Panc1 (cell line): ENCODE data around the gene MAPK7. TPM values are rescaled to one million over a fixed set of nuclear protein-coding genes. Genes with fewer than 3 reads are reported as not detected.

ENCODE experiments used
- ATAC-seq: fragments of 200-7000 bp; cut with Tn5 transposase; 2 replicates; pipeline ENCODE4 v1.9.1; 2020; ENCODE audit warnings: mild to moderate bottlenecking, moderate library complexity
- BruUV-seq: library from RNA; stranded (reverse); fragments of 400-500 nt; replicated peaks from 2 replicates; lab custom pipeline; 2021; lab: Mats Ljungman, UMichigan
- CTCF ChIA-PET: fragments of 300-600 bp; sonication (Branson Sonifier 250); formaldehyde crosslinking; loops from one replicate; lab custom pipeline; 2022; ENCODE audit warnings: antibody characterized with exemption; lab: Charles Lee
- POLR2A ChIA-PET: fragments of 300-600 bp; sonication (Branson Sonifier 250); formaldehyde crosslinking; loops from one replicate; lab custom pipeline; 2022; ENCODE audit warnings: antibody characterized with exemption; lab: Charles Lee
- DNase-seq: peaks from one replicate; pipeline ENCODE4 v3.0.0-alpha.2; 2010; ENCODE audit warnings: low read depth, low spot score
- H3K27ac ChIP-seq: 2 replicates; pipeline ENCODE4 v1.5.1; 2011; ENCODE audit warnings: mild to moderate bottlenecking, low read length, inconsistent platforms
- H3K27me3 ChIP-seq: fragments of 200-500 bp; sonication (Bioruptor generic); 2 replicates; pipeline ENCODE4 v1.6.0; 2014; ENCODE audit warnings: low read length, inconsistent platforms; ENCODE audit not compliant: control insufficient read depth, insufficient read depth
- H3K36me3 ChIP-seq: fragments of 200-500 bp; sonication (Bioruptor generic); 2 replicates; pipeline ENCODE4 v1.5.1; 2014; ENCODE audit warnings: inconsistent platforms, mild to moderate bottlenecking, low read length, moderate library complexity; ENCODE audit not compliant: control insufficient read depth, insufficient read depth
- H3K4me1 ChIP-seq: 2 replicates; pipeline ENCODE4 v1.5.1; 2011; ENCODE audit warnings: inconsistent platforms, mild to moderate bottlenecking, low read length, moderate library complexity; ENCODE audit not compliant: control insufficient read depth, insufficient read depth
- H3K4me3 ChIP-seq, 2 experiments: 2 replicates each; pipeline ENCODE4 v1.5.1; 2011 to 2012; ENCODE audit warnings: low read depth in 2 of 2, low read length in 2 of 2, mild to moderate bottlenecking in 2 of 2, inconsistent platforms in 1 of 2, moderate library complexity in 1 of 2
- H3K9me3 ChIP-seq: fragments of 200-500 bp; sonication (Bioruptor generic); 2 replicates; pipeline ENCODE4 v1.5.1; 2014; ENCODE audit warnings: low read depth, mild to moderate bottlenecking, inconsistent platforms, low read length, moderate library complexity; ENCODE audit not compliant: control insufficient read depth, insufficient read depth
- POLR2AphosphoS5 ChIP-seq: IDR thresholded peaks from 2 replicates; pipeline ENCODE4 v1.6.1; 2012; ENCODE audit warnings: mild to moderate bottlenecking, low read depth, low read length, moderate library complexity
- SIN3A ChIP-seq: IDR thresholded peaks from 2 replicates; pipeline ENCODE4 v1.6.1; 2012; ENCODE audit warnings: low read depth, mild to moderate bottlenecking, low read length, moderate library complexity, borderline replicate concordance; ENCODE audit not compliant: insufficient read depth
- TCF7L2 ChIP-seq: IDR thresholded peaks from 2 replicates; pipeline ENCODE4 v1.6.1; 2011; ENCODE audit warnings: mild to moderate bottlenecking, low read depth, low read length, inconsistent platforms
- in situ Hi-C: cut with HindIII; loops from 2 replicates; pipeline ENCODE4 v1.10.0; 2016; ENCODE audit warnings: low sequenced_read_pairs, low pct_unique_long_range_greater_than_20kb
- intact Hi-C: fragments of 100-400 bp; cut with micrococcal nuclease; formaldehyde crosslinking; loops from one replicate; pipeline ENCODE4 v1.10.0; 2022; ENCODE audit not compliant: unreplicated experiment
- total RNA-seq: library from RNA; stranded (reverse); gene quantifications from one replicate; pipeline ENCODE4 v1.2.1, GENCODE V29; 2021; ENCODE audit not compliant: unreplicated experiment
- TF ChIP-seq, protein P1 (sequence below): fragments of 450-650 bp; IDR thresholded peaks from 2 replicates; pipeline ENCODE4 v1.5.1; 2017; ENCODE audit warnings: mild to moderate bottlenecking
- TF ChIP-seq, protein P2 (sequence below), 2 experiments: IDR thresholded peaks; 2 replicates each; pipeline ENCODE4 v1.6.1; 2011 to 2012; ENCODE audit warnings: low read depth in 2 of 2, control low read depth in 1 of 2, low read length in 1 of 2, mild to moderate bottlenecking in 1 of 2, moderate library complexity in 1 of 2; ENCODE audit not compliant: insufficient read depth in 1 of 2

MAPK7 gene
- total RNA-seq, 1 experiment from 2014 or later: 28.9 TPM

DNA sequence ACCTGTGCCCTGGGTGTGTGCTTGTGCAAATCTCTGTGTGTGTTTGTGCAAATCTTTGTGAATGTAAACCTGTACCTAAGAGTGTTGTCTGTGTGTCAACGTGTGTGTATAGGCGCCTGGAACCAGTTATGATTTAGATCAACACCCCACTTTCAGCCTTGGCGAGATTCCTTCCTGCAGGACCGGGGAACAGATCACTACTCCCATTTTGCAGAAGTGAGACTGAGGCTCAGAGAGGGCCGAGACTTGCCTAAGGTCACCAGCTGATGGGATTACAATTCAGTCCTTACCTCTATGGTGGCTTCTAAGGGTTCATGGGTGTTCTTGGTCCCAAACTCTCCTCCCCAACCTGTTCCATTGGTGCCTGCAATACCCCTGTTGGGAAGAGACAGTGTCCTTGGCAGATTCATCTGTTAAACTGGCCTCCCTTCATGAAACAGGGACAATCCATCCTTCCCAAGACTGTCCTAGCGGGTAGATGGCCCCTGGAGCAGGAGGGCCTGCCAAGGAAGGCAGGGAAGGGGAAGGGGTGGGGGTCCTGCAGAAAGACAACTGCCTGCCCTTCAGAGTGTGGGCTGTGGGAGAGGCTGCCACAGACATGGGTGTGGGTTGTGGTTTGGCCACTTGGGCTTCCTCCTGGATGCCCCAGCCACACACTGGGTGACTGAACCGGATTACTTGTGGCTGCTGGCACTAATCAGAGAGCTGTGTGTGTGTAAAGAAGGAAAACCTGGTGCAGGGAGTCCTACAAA, 6.9 kb upstream of the MAPK7 start:
- in situ Hi-C loops (no loop called here), intact Hi-C loops (no loop called here)
- no peaks in the 10 kb centered on the region for H3K4me1 ChIP-seq
- H3K4me3 ChIP-seq: no peak overlapping the region
- H3K27me3 ChIP-seq: no peaks in the 10 kb centered on the region
- CTCF ChIA-PET: no interaction called here
- no peak for DNase-seq
- H3K27ac ChIP-seq: no peak overlapping the region
- no peaks in the 10 kb centered on the region for H3K9me3 ChIP-seq
- no peak for ATAC-seq
- H3K36me3 ChIP-seq: no peaks in the 10 kb centered on the region
- POLR2A ChIA-PET: no interaction called here
- TF ChIP-seq POLR2AphosphoS5 (no peak), SIN3A (no peak), TCF7L2 (no peak)
- TF ChIP-seq, protein P1, sequence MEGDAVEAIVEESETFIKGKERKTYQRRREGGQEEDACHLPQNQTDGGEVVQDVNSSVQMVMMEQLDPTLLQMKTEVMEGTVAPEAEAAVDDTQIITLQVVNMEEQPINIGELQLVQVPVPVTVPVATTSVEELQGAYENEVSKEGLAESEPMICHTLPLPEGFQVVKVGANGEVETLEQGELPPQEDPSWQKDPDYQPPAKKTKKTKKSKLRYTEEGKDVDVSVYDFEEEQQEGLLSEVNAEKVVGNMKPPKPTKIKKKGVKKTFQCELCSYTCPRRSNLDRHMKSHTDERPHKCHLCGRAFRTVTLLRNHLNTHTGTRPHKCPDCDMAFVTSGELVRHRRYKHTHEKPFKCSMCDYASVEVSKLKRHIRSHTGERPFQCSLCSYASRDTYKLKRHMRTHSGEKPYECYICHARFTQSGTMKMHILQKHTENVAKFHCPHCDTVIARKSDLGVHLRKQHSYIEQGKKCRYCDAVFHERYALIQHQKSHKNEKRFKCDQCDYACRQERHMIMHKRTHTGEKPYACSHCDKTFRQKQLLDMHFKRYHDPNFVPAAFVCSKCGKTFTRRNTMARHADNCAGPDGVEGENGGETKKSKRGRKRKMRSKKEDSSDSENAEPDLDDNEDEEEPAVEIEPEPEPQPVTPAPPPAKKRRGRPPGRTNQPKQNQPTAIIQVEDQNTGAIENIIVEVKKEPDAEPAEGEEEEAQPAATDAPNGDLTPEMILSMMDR: no peak
- TF ChIP-seq, protein P2, sequence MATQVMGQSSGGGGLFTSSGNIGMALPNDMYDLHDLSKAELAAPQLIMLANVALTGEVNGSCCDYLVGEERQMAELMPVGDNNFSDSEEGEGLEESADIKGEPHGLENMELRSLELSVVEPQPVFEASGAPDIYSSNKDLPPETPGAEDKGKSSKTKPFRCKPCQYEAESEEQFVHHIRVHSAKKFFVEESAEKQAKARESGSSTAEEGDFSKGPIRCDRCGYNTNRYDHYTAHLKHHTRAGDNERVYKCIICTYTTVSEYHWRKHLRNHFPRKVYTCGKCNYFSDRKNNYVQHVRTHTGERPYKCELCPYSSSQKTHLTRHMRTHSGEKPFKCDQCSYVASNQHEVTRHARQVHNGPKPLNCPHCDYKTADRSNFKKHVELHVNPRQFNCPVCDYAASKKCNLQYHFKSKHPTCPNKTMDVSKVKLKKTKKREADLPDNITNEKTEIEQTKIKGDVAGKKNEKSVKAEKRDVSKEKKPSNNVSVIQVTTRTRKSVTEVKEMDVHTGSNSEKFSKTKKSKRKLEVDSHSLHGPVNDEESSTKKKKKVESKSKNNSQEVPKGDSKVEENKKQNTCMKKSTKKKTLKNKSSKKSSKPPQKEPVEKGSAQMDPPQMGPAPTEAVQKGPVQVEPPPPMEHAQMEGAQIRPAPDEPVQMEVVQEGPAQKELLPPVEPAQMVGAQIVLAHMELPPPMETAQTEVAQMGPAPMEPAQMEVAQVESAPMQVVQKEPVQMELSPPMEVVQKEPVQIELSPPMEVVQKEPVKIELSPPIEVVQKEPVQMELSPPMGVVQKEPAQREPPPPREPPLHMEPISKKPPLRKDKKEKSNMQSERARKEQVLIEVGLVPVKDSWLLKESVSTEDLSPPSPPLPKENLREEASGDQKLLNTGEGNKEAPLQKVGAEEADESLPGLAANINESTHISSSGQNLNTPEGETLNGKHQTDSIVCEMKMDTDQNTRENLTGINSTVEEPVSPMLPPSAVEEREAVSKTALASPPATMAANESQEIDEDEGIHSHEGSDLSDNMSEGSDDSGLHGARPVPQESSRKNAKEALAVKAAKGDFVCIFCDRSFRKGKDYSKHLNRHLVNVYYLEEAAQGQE (IDR thresholded peaks at IDR 0.05; ENCODE audit: insufficient read depth in 1 of 2, low read depth in 2 of 2, low read length in 1 of 2): no peak
- no TSS peak for BruUV-seq

DNA sequence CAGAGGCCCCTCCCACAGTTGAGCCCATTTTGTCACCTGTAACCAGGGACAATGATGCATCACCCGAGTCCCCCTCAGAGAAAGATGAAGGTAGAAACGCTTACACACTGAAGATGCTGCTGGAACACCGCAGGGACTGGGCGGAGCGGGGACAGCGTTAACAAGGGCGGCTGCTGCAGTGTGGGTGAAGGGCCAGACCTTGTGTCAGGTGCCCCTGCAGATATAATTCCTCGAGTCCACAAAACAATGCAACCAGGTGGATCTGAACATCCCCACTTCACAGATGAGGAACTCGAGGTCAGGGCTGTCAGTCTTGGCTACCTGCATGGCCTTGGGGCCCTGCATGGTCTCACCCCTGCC, 6.3 kb upstream of the MAPK7 start:
- ATAC-seq (no peak), DNase-seq (no peak)
- H3K27me3 ChIP-seq: no peaks in the 10 kb centered on the region
- H3K4me1 ChIP-seq: no peaks in the 10 kb centered on the region; the same call in 1 of the 2 replicates
- CTCF ChIA-PET: no interaction called here
- BruUV-seq: no TSS peak
- POLR2A ChIA-PET: no interaction called here
- TF ChIP-seq SIN3A: no peak
- no peak for TF ChIP-seq TCF7L2
- TF ChIP-seq, protein P2 (IDR thresholded peaks at IDR 0.05; ENCODE audit: insufficient read depth in 1 of 2, low read depth in 2 of 2, low read length in 1 of 2): no peak
- no peak overlapping the region for H3K27ac ChIP-seq
- no peaks in the 10 kb centered on the region; the same call in 1 of the 2 replicates for H3K36me3 ChIP-seq
- in situ Hi-C loops: no loop called here
- intact Hi-C loops: no loop called here
- H3K4me3 ChIP-seq: no peak overlapping the region
- H3K9me3 ChIP-seq: no peaks in the 10 kb centered on the region
